ENCODE measurements around the gene SERPINA9. TPM values are rescaled to one million over a fixed set of nuclear protein-coding genes. Genes with fewer than 3 reads are reported as not detected.

Gene SERPINA9
- total RNA-seq, 2 donors from 2014 or later, result not detected

DNA sequence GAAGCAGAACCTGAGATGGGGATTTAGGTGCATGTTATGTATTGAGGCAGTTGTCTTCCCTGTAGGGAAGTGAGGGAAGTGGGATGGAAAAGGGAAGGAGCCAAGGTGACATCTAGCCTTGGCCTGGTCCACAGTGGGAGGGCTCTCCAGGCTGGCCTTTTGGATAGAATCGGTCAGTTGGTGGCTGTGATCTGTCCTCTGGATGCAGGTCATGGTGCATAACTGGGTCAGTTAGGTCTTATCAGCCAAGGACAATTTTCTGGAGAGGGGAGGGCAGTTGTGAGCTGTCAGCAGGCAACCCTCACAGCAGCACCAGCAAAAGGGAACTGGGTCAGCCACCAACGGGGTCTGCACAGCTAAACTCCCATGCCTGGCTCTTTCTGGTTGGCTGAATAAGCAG lies 23.7 kb upstream of the SERPINA9 start:
- Histone ChIP-seq H3K9me3 (no peaks in the 10 kb centered on the region), H3K27me3 (no peaks in the 10 kb centered on the region), H3K4me1 (no peaks in the 10 kb centered on the region), H3K27ac (no peak overlapping the region), H3K36me3 (no peaks in the 10 kb centered on the region), H3K4me3 (no peak overlapping the region)
- TF ChIP-seq, protein P1, sequence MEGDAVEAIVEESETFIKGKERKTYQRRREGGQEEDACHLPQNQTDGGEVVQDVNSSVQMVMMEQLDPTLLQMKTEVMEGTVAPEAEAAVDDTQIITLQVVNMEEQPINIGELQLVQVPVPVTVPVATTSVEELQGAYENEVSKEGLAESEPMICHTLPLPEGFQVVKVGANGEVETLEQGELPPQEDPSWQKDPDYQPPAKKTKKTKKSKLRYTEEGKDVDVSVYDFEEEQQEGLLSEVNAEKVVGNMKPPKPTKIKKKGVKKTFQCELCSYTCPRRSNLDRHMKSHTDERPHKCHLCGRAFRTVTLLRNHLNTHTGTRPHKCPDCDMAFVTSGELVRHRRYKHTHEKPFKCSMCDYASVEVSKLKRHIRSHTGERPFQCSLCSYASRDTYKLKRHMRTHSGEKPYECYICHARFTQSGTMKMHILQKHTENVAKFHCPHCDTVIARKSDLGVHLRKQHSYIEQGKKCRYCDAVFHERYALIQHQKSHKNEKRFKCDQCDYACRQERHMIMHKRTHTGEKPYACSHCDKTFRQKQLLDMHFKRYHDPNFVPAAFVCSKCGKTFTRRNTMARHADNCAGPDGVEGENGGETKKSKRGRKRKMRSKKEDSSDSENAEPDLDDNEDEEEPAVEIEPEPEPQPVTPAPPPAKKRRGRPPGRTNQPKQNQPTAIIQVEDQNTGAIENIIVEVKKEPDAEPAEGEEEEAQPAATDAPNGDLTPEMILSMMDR (IDR thresholded peaks at IDR 0.05), result no peak
- no peak for DNase-seq (ENCODE audit: low spot score)

DNA sequence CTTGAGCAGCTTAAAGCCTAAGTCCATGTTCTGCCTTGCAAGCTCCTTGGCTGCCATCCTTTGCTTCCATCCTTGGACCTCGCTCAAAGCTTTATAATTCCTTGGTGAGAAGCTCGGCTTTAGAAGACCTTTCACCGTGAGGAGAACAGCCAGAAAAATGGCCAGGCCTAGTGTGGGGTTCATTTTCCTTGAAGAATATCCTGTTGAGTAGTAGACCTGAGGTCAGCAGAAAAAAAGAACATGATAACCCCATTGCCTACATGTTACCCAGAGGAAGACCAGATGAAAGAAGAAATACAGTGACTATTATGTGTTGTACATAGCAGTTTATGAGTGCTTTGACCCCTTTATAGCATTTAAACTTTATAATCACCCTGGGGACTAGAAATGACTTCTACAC lies 22.2 kb upstream of the SERPINA9 start:
- Histone ChIP-seq H3K27me3 (no peaks in the 10 kb centered on the region), H3K4me1 (no peaks in the 10 kb centered on the region), H3K4me3 (no peak overlapping the region), H3K36me3 (no peaks in the 10 kb centered on the region), H3K27ac (no peak overlapping the region), H3K9me3 (no peaks in the 10 kb centered on the region)
- TF ChIP-seq, protein P1 (IDR thresholded peaks at IDR 0.05), result no peak
- DNase-seq (ENCODE audit: low spot score), result no peak

DNA sequence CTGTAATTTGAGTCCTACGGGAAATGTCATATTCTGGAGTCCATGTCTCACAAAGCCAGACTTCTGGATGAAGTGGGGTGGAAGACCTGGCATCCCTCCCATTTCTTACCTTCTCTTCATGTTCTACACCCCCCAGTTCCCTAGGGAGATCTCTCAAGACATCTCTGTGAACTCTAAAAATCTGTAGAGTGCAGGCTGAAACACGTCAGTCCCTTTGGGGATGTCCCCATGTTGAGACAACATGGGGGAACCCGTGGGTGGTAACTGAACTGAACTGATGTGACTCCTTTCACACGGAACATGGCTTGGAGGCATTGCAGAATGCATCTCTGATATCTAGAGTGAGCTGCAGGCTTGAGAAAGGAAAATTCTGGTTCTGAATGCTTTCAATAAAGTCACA lies 18.1 kb upstream of the SERPINA9 start:
- Histone ChIP-seq H3K4me1 (no peaks in the 10 kb centered on the region), H3K27ac (no peak overlapping the region), H3K4me3 (no peak overlapping the region), H3K36me3 (no peaks in the 10 kb centered on the region), H3K27me3 (no peaks in the 10 kb centered on the region), H3K9me3 (no peaks in the 10 kb centered on the region)
- TF ChIP-seq, protein P1 (IDR thresholded peaks at IDR 0.05), result no peak
- DNase-seq (ENCODE audit: low spot score), result no peak

DNA sequence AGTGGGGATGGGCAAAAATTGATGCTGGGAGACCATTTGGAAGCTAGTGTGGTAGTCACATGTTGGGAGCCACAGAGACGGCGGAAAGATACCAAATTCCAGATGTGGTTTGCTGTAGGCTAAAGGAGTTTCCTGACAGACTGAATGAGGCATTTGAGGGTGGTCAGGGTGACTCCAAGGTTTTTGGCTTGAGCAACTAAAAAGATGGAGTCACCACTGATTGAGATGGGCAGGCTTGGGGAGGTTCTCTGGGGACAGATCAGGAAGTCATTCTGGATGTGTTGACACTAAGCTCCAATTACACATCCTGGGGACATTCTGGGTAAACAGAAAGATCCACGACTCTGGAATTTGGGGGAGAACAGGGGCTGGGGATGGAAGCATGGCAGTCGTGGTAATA lies 15.5 kb upstream of the SERPINA9 start:
- H3K9me3 ChIP-seq, result no peaks in the 10 kb centered on the region
- H3K4me3 ChIP-seq, result no peak overlapping the region
- no peak overlapping the region for H3K27ac ChIP-seq
- DNase-seq (ENCODE audit: low spot score), result no peak
- TF ChIP-seq, protein P1 (IDR thresholded peaks at IDR 0.05), result no peak
- peaks cover 0 to 4% of the 10 kb centered on the region in 2 donors for H3K4me1 ChIP-seq
- no peaks in the 10 kb centered on the region for H3K27me3 ChIP-seq
- no peaks in the 10 kb centered on the region for H3K36me3 ChIP-seq

DNA sequence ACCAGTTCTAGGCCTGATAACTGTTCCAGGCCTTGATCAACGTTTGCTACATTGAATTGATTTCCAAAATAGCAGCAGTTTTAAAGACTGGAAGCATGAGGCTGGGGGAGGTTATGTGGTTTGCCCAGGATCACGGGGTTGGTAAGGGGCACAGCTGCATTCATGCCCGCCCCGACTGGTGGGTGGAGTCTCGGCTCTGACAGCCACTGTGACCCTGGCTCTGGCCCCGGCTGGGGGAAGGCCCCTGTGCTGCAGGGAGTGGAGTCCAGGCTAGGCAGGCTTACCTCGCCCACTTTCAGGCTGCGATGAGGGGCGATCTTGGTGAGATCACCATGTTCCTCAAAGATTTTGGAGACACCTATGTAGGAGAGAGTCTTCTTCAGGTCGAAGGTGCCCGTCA lies 13.3 kb upstream of the SERPINA9 start:
- H3K4me1 ChIP-seq, result peaks cover 0 to 11% of the 10 kb centered on the region in 2 donors
- no peak overlapping the region for H3K27ac ChIP-seq
- no peaks in the 10 kb centered on the region for H3K36me3 ChIP-seq
- H3K9me3 ChIP-seq, result no peaks in the 10 kb centered on the region
- no peak for DNase-seq (ENCODE audit: low spot score)
- TF ChIP-seq, protein P1 (IDR thresholded peaks at IDR 0.05), result no peak
- no peak overlapping the region for H3K4me3 ChIP-seq
- no peaks in the 10 kb centered on the region for H3K27me3 ChIP-seq

DNA sequence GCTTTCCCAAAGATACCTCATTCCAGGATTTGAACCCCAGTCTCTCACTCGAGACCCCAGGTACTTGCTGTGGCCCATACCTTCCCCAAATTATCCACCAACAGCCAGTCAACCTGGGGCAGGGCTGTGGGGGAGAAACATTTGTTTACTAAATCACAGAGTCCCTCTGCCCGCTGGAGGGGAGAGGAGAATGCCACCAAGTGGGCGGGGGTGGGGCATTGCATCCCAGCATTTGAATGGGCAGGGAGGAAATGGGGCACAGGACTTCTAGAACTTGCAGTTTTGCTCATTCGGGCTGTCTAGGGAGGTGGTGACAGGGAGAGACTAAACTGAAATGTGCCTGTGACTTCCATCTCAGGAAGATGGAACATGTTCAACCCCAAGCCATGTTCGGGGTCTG lies 10.9 kb upstream of the SERPINA9 start:
- no peak overlapping the region for H3K4me3 ChIP-seq
- TF ChIP-seq, protein P1 (IDR thresholded peaks at IDR 0.05), result no peak

More for the DNA sequence above, 10.9 kb upstream of the SERPINA9 start:
- Histone ChIP-seq H3K36me3 (no peaks in the 10 kb centered on the region), H3K9me3 (no peaks in the 10 kb centered on the region), H3K27ac (no peak overlapping the region), H3K27me3 (no peaks in the 10 kb centered on the region), H3K4me1 (peaks cover 0 to 11% of the 10 kb centered on the region in 2 donors)
- DNase-seq (ENCODE audit: low spot score), result no peak
